ENCODE data around the gene MYRIP.

MYRIP gene

GRCh38 chr3:40035177-40035576 is 225.8 kb downstream of the MYRIP start:
- H3K36me3 Mint-ChIP-seq (ENCODE audit: low read depth) = no peaks in the 10 kb centered on the region
- H3K27me3 Mint-ChIP-seq (ENCODE audit: low read depth, poor library complexity) = no peaks in the 10 kb centered on the region
- no peak overlapping the region for H3K27ac Mint-ChIP-seq
- TF ChIP-seq, protein P1, sequence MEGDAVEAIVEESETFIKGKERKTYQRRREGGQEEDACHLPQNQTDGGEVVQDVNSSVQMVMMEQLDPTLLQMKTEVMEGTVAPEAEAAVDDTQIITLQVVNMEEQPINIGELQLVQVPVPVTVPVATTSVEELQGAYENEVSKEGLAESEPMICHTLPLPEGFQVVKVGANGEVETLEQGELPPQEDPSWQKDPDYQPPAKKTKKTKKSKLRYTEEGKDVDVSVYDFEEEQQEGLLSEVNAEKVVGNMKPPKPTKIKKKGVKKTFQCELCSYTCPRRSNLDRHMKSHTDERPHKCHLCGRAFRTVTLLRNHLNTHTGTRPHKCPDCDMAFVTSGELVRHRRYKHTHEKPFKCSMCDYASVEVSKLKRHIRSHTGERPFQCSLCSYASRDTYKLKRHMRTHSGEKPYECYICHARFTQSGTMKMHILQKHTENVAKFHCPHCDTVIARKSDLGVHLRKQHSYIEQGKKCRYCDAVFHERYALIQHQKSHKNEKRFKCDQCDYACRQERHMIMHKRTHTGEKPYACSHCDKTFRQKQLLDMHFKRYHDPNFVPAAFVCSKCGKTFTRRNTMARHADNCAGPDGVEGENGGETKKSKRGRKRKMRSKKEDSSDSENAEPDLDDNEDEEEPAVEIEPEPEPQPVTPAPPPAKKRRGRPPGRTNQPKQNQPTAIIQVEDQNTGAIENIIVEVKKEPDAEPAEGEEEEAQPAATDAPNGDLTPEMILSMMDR (IDR thresholded peaks at IDR 0.05) = no peak
- no peak for DNase-seq
- H3K4me1 Mint-ChIP-seq = no peaks in the 10 kb centered on the region
- H3K4me3 Mint-ChIP-seq = no peak overlapping the region
- peaks cover 15% of the 10 kb centered on the region for H3K9me3 Mint-ChIP-seq

DNA sequence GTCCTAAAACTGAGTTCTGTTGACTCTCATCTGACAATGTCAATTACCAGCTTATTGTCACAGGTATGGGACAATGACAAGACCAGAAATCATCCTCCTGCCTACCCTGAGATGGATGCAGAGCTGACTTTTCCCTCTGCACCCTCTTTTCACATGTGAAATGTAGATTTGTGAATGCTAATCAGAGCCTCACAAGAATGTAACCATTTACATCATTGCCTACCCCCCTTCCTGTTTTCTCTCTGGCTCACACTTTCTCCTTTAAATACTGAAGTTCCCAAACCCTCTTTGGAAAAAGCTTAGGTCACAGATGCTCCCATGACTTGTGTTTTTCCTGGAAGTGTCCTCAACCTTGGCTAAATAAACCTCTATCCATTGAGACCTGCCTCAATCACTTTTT is 228.2 kb downstream of the MYRIP start:
- no peak for DNase-seq
- no peak overlapping the region for H3K27ac Mint-ChIP-seq

DNA sequence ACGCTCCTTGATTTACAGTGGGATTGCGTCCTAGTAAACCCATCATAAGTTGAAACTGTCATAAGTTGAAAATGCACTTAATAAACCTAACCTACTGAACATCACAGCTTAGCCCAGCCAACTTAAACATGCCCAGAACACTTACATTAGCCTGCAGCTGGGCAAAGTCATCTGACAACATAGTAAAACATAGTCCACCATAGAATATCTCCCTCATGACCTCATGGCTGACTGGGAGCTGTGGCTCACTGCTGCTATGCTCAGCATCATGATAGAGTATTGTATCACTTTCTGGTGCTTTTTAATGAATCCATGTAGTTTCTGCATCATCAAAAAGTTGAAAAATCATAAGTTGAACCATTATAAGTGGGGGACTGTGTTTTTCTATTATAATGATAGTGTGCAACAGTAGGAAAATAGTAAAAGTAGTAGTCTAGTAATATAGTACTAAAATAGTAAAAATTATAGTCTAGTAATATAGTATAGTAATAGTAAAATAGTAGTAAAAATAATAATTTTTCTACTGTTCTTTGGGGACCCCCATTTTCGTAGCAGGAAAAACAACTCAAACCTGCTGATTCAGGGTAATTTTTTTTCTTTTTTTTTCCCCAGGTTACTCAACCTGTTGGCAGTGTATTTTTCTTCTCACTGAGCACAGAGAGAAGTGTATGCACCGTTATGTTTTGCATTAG is 233.5 kb downstream of the MYRIP start:
- no peaks in the 10 kb centered on the region for H3K36me3 Mint-ChIP-seq (ENCODE audit: low read depth)
- H3K9me3 Mint-ChIP-seq = no peaks in the 10 kb centered on the region
- no peak for DNase-seq
- H3K27ac Mint-ChIP-seq = no peak overlapping the region
- H3K4me1 Mint-ChIP-seq = no peaks in the 10 kb centered on the region
- H3K4me3 Mint-ChIP-seq = no peak overlapping the region
- no peaks in the 10 kb centered on the region for H3K27me3 Mint-ChIP-seq (ENCODE audit: low read depth, poor library complexity)
- TF ChIP-seq, protein P1 (IDR thresholded peaks at IDR 0.05) = no peak

More for the DNA sequence above, 228.2 kb downstream of the MYRIP start:
- Mint-ChIP-seq H3K4me3 (no peak overlapping the region), H3K9me3 (no peaks in the 10 kb centered on the region), H3K4me1 (no peaks in the 10 kb centered on the region), H3K36me3 (ENCODE audit: low read depth) (no peaks in the 10 kb centered on the region), H3K27me3 (ENCODE audit: low read depth, poor library complexity) (no peaks in the 10 kb centered on the region)
- TF ChIP-seq, protein P1 (IDR thresholded peaks at IDR 0.05) = no peak

GRCh38 chr3:40043444-40043755 is 234.0 kb downstream of the MYRIP start:
- Mint-ChIP-seq H3K4me3 (no peak overlapping the region), H3K27ac (no peak overlapping the region), H3K36me3 (ENCODE audit: low read depth) (no peaks in the 10 kb centered on the region), H3K9me3 (no peaks in the 10 kb centered on the region), H3K27me3 (ENCODE audit: low read depth, poor library complexity) (no peaks in the 10 kb centered on the region), H3K4me1 (no peaks in the 10 kb centered on the region)
- no peak for DNase-seq
- TF ChIP-seq, protein P1 (IDR thresholded peaks at IDR 0.05) = no peak

DNA sequence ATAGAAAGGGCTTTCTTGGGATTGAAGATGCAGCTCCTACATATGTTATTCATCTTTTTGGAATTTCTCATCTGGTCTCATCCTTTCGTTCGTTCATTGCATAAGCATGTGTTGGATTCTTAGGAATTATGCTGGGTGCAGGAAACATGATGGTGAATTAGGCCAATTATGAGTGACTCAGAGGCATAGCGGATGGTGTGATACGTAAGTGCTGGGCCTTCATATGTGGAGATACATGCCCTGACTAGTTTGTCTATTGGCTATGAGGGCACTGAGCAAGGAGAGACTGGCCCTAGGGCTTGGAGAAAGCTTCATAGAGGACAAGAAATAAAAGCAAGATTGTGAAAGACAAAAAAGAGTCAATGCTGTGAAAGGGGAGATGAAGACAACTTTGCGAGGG is 235.1 kb downstream of the MYRIP start:
- no peak overlapping the region for H3K27ac Mint-ChIP-seq
- DNase-seq = no peak
- H3K36me3 Mint-ChIP-seq (ENCODE audit: low read depth) = no peaks in the 10 kb centered on the region
- no peaks in the 10 kb centered on the region for H3K4me1 Mint-ChIP-seq
- no peak overlapping the region for H3K4me3 Mint-ChIP-seq
- no peaks in the 10 kb centered on the region for H3K27me3 Mint-ChIP-seq (ENCODE audit: low read depth, poor library complexity)
- TF ChIP-seq, protein P1 (IDR thresholded peaks at IDR 0.05) = no peak
- H3K9me3 Mint-ChIP-seq = peaks cover 4% of the 10 kb centered on the region

DNA sequence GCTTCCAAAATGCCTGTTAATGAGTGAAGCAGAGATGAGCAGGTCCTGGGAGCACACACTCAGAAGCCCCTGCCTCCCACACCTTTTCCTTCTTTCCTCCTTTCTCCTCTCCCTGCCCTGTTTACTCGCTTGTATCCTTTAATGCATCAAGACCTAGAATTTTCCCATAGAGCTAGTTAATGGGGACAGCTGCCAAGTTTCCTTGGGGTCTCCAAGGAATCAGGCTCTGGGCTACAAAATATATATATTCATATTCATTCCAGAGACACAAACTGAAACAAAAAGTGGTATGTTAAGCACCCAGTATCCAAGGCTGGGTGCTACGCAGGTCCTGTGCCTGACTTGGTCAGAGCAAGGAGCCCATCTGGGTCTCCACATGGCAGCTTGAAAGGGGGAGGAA is 235.6 kb downstream of the MYRIP start:
- Mint-ChIP-seq H3K4me3 (no peak overlapping the region), H3K27me3 (ENCODE audit: low read depth, poor library complexity) (no peaks in the 10 kb centered on the region), H3K9me3 (peaks cover 9% of the 10 kb centered on the region), H3K4me1 (no peaks in the 10 kb centered on the region), H3K27ac (no peak overlapping the region), H3K36me3 (ENCODE audit: low read depth) (no peaks in the 10 kb centered on the region)
- DNase-seq = no peak
- TF ChIP-seq, protein P1 (IDR thresholded peaks at IDR 0.05) = no peak

Data from nephron progenitor cell (in vitro differentiated cells).